CD14-positive monocyte (primary cell): ENCODE measurements around the gene COA5. TPM values are rescaled to one million over a fixed set of nuclear protein-coding genes. Genes with fewer than 3 reads are reported as not detected.

Source experiments
- DNase-seq, 3 donors: peaks; one replicate each; pipeline ENCODE4 v3.0.0-alpha.2; 2011 to 2022
- H2AFZ ChIP-seq: 2 replicates; pipeline ENCODE4 v1.6.0; 2012; ENCODE audit warnings: mild to moderate bottlenecking, low read depth, low read length, inconsistent platforms; ENCODE audit not compliant: insufficient read depth, poor library complexity, severe bottlenecking
- H3K27ac ChIP-seq, 2 donors: 1 replicate in 1 of 2; 2 replicates in 1 of 2; pipeline ENCODE4 v1.5.1; 2012 to 2013; ENCODE audit warnings: low read length in 2 of 2, control low read depth in 1 of 2, inconsistent platforms in 1 of 2, low read depth in 1 of 2, mild to moderate bottlenecking in 1 of 2
- H3K27me3 ChIP-seq, 2 donors: one replicate each; pipeline versions ENCODE4 v1.6.0 to v1.6.1; 2011 to 2013; ENCODE audit warnings: low read length in 2 of 2; ENCODE audit not compliant: control insufficient read depth in 2 of 2, insufficient read depth in 2 of 2
- H3K36me3 ChIP-seq, 2 donors: replicated peaks in 1 of 2; 1 replicate in 1 of 2; 2 replicates in 1 of 2; pipeline versions ENCODE4 v1.5.1 to v1.6.1; 2012 to 2013; ENCODE audit warnings: low read length in 2 of 2, control low read depth in 1 of 2, inconsistent platforms in 1 of 2, mild to moderate bottlenecking in 1 of 2; ENCODE audit not compliant: insufficient read depth in 2 of 2, control insufficient read depth in 1 of 2
- H3K4me1 ChIP-seq, 2 donors: 1 replicate in 1 of 2; 2 replicates in 1 of 2; pipeline versions ENCODE4 v1.5.1 to v1.6.1; 2012 to 2013; ENCODE audit warnings: low read length in 2 of 2, control low read depth in 1 of 2, inconsistent platforms in 1 of 2, mild to moderate bottlenecking in 1 of 2, moderate library complexity in 1 of 2; ENCODE audit not compliant: insufficient read depth in 2 of 2, control insufficient read depth in 1 of 2
- H3K4me2 ChIP-seq: replicated peaks from 2 replicates; pipeline ENCODE3; 2012; ENCODE audit warnings: low read length, moderate library complexity, mild to moderate bottlenecking; ENCODE audit not compliant: poor library complexity, severe bottlenecking; ENCODE audit errors: extremely low read depth
- H3K4me3 ChIP-seq, 3 experiments: fragments of 200-600 bp in 1 of 3; sonication (generic) in 1 of 3; replicated peaks in 1 of 3; 1 replicate in 2 of 3; 2 replicates in 1 of 3; pipeline ENCODE4 v1.5.1; 2011 to 2013; ENCODE audit warnings: low read length in 3 of 3, mild to moderate bottlenecking in 3 of 3, control low read depth in 2 of 3, low read depth in 2 of 3, inconsistent platforms in 1 of 3, moderate library complexity in 1 of 3
- H3K79me2 ChIP-seq: 2 replicates; pipeline ENCODE4 v1.6.0; 2012; ENCODE audit warnings: mild to moderate bottlenecking, control low read depth, inconsistent platforms, low read length, moderate library complexity; ENCODE audit not compliant: insufficient read depth
- H3K9ac ChIP-seq: 2 replicates; pipeline ENCODE4 v1.6.0; 2017; ENCODE audit warnings: low read length, mild to moderate bottlenecking; ENCODE audit not compliant: insufficient read depth, poor library complexity, severe bottlenecking
- H3K9me3 ChIP-seq, 2 donors: replicated peaks in 1 of 2; 1 replicate in 1 of 2; 2 replicates in 1 of 2; pipeline versions ENCODE4 v1.5.1 to v1.6.1; 2012 to 2013; ENCODE audit warnings: low read length in 2 of 2, control low read depth in 1 of 2; ENCODE audit not compliant: control insufficient read depth in 1 of 2, insufficient read depth in 1 of 2
- H4K20me1 ChIP-seq: 2 replicates; pipeline ENCODE4 v1.6.0; 2012; ENCODE audit warnings: mild to moderate bottlenecking, low read length, control low read depth, moderate library complexity; ENCODE audit not compliant: insufficient read depth
- H3K27ac Mint-ChIP-seq, 7 donors: one replicate each; pipeline ENCODE4 v1.8.0; 2020; ENCODE audit warnings: mild to moderate bottlenecking in 7 of 7, mixed read lengths in 7 of 7, moderate library complexity in 6 of 7, inconsistent platforms in 2 of 7
- H3K27me3 Mint-ChIP-seq, 3 donors: one replicate each; pipeline ENCODE4 v1.8.0; 2021 to 2022; ENCODE audit warnings: low read depth in 3 of 3, mild to moderate bottlenecking in 3 of 3, mixed read lengths in 3 of 3, moderate library complexity in 3 of 3, inconsistent platforms in 1 of 3
- H3K36me3 Mint-ChIP-seq, 2 donors: one replicate each; pipeline ENCODE4 v1.8.0; 2020; ENCODE audit warnings: mixed read lengths in 2 of 2, inconsistent platforms in 1 of 2, mild to moderate bottlenecking in 1 of 2
- H3K4me1 Mint-ChIP-seq: one replicate; pipeline ENCODE4 v1.8.0; 2020; ENCODE audit warnings: mild to moderate bottlenecking, mixed read lengths
- H3K4me3 Mint-ChIP-seq, 2 donors: one replicate each; pipeline ENCODE4 v1.8.0; 2020; ENCODE audit warnings: mild to moderate bottlenecking in 2 of 2, mixed read lengths in 2 of 2, moderate library complexity in 1 of 2
- H3K9me3 Mint-ChIP-seq, 7 donors: one replicate each; pipeline ENCODE4 v1.8.0; 2020 to 2022; ENCODE audit warnings: mixed read lengths in 7 of 7, mild to moderate bottlenecking in 6 of 7, moderate library complexity in 6 of 7, inconsistent platforms in 2 of 7
- CTCF ChIP-seq: fragments of 200-600 bp; IDR thresholded peaks from one replicate; pipeline ENCODE4 v1.8.0; 2022; ENCODE audit warnings: antibody characterized with exemption, mild to moderate bottlenecking
- WGBS: methylation state at CpG from one replicate; pipeline ENCODE4 v1.1.5; 2013; ENCODE audit warnings: missing lambda C conversion rate; ENCODE audit not compliant: insufficient coverage; 5-methylcytosine and 5-hydroxymethylcytosine counted together
- intact Hi-C, 2 donors: fragments of 100-400 bp; cut with micrococcal nuclease; formaldehyde crosslinking; loops; one replicate each; pipeline versions ENCODE4 v1.15.0 to v1.15.1; 2023
- polyA plus RNA-seq, 3 donors: library from polyadenylated mRNA; depleted of rRNA in 1 of 3; unstranded in 2 of 3; stranded (reverse) in 1 of 3; fragments of 300-500 nt in 2 of 3; fragments of >200 nt in 1 of 3; fragmentation: Illumina TruSeq in 2 of 3; gene quantifications; 1 replicate in 2 of 3; 2 replicates in 1 of 3; pipeline ENCODE4 v1.2.3, GENCODE V29; 2012 to 2021

The COA5 gene
- polyA plus RNA-seq, 3 donors, result 27.3 to 42.9 (median 39.0) TPM

DNA sequence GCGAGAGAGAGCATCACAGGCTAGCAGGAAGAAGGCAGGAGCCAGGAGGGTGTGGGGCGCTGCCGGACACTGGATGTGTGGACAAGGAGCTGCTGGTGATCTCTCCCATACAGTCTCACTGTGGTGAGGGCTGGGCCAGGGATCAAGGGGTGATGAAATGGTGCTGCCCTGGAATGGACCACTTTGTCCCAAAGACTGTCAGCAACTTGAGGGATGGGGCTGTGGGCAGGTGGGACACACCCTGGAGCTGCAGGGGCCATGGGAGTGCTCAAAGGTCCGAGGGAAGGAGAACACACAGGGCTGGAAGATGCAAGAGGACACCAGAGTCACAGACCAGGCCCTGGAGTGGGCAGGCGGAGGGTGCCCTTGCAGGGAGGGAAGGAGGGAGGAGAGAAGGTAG is 38.0 kb downstream of the COA5 start:
- no peak overlapping the region for H3K4me3 Mint-ChIP-seq
- no peak overlapping the region for H2AFZ ChIP-seq
- H3K4me2 ChIP-seq, result no peak overlapping the region
- peak overlapping the region in 4 of 7 donors; percentile 12 to 73 (median 54) for H3K27ac Mint-ChIP-seq
- H3K4me3 ChIP-seq, result no peak overlapping the region
- H3K27me3 Mint-ChIP-seq, result peaks cover 0 to 3% (median 0%) of the 10 kb centered on the region in 3 donors
- H3K4me1 Mint-ChIP-seq, result no peaks in the 10 kb centered on the region
- no peaks in the 10 kb centered on the region for H3K79me2 ChIP-seq
- no peaks in the 10 kb centered on the region for H3K9me3 ChIP-seq
- peaks cover 33% of the 10 kb centered on the region for H4K20me1 ChIP-seq
- intact Hi-C loops, result no loop called here
- 100% methylated on average over 4 of the region's 5 CpGs for WGBS
- H3K9ac ChIP-seq, result no peak overlapping the region
- H3K9me3 Mint-ChIP-seq, result no peaks in the 10 kb centered on the region
- peaks cover 98 to 100% of the 10 kb centered on the region in 2 donors for H3K36me3 ChIP-seq
- H3K27ac ChIP-seq, result no peak overlapping the region
- no peaks in the 10 kb centered on the region for H3K4me1 ChIP-seq
- peaks cover 97 to 98% of the 10 kb centered on the region in 2 donors for H3K36me3 Mint-ChIP-seq
- TF ChIP-seq CTCF, result no peak
- no peaks in the 10 kb centered on the region for H3K27me3 ChIP-seq
- DNase-seq, result no peak

- peaks cover 0 to 3% (median 0%) of the 10 kb centered on the region in 3 donors for H3K27me3 Mint-ChIP-seq
- intact Hi-C loops, result no loop called here
- WGBS, result 100% methylated on average over 13 of the region's 13 CpGs
- H3K9me3 Mint-ChIP-seq, result no peaks in the 10 kb centered on the region
- peaks cover 97 to 98% of the 10 kb centered on the region in 2 donors for H3K36me3 Mint-ChIP-seq
- no peaks in the 10 kb centered on the region for H3K79me2 ChIP-seq
- H3K4me2 ChIP-seq, result no peak overlapping the region
- H4K20me1 ChIP-seq, result peaks cover 34% of the 10 kb centered on the region
- no peak overlapping the region for H3K4me3 Mint-ChIP-seq
- H3K9me3 ChIP-seq, result no peaks in the 10 kb centered on the region
- no peak for DNase-seq
- no peak for TF ChIP-seq CTCF
- no peak overlapping the region for H2AFZ ChIP-seq
- no peak overlapping the region for H3K27ac ChIP-seq
- H3K4me1 Mint-ChIP-seq, result peaks cover under 1% of the 10 kb centered on the region
- H3K27me3 ChIP-seq, result no peaks in the 10 kb centered on the region
- H3K4me1 ChIP-seq, result no peaks in the 10 kb centered on the region
- no peak overlapping the region for H3K9ac ChIP-seq
- H3K27ac Mint-ChIP-seq, result peak overlapping the region in 3 of 7 donors; percentile 46 to 73 (median 48)
- no peak overlapping the region for H3K4me3 ChIP-seq
- H3K36me3 ChIP-seq, result peaks cover 98 to 100% of the 10 kb centered on the region in 2 donors
These were observed 38.4 kb downstream of the COA5 start for GRCh38 chr2:98569915-98570314.
